Esophagus squamous epithelium (tissue), 4 donors: ENCODE results near the gene PLXND1.

Source experiments
- POLR2A ChIP-seq, 4 donors: fragments of 450-650 bp; IDR thresholded peaks; one replicate each; pipeline ENCODE4 v1.6.1; 2017; ENCODE audit warnings: antibody characterized with exemption in 4 of 4, mild to moderate bottlenecking in 4 of 4, moderate library complexity in 3 of 4
- TF ChIP-seq, protein P1 (sequence below), 6 experiments: fragments of 450-650 bp in 4 of 6; fragments of 200-600 bp in 2 of 6; sonication (generic) in 2 of 6; IDR thresholded peaks; one replicate each; pipeline ENCODE4 v1.5.1; 2016 to 2019; ENCODE audit warnings: antibody characterized with exemption in 6 of 6, mild to moderate bottlenecking in 4 of 6, moderate library complexity in 4 of 6

GRCh38 chr3:129590215-129590614 is 16.3 kb downstream of the PLXND1 start:
- TF ChIP-seq POLR2A (IDR thresholded peaks at IDR 0.05): no peak
- TF ChIP-seq, protein P1, sequence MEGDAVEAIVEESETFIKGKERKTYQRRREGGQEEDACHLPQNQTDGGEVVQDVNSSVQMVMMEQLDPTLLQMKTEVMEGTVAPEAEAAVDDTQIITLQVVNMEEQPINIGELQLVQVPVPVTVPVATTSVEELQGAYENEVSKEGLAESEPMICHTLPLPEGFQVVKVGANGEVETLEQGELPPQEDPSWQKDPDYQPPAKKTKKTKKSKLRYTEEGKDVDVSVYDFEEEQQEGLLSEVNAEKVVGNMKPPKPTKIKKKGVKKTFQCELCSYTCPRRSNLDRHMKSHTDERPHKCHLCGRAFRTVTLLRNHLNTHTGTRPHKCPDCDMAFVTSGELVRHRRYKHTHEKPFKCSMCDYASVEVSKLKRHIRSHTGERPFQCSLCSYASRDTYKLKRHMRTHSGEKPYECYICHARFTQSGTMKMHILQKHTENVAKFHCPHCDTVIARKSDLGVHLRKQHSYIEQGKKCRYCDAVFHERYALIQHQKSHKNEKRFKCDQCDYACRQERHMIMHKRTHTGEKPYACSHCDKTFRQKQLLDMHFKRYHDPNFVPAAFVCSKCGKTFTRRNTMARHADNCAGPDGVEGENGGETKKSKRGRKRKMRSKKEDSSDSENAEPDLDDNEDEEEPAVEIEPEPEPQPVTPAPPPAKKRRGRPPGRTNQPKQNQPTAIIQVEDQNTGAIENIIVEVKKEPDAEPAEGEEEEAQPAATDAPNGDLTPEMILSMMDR (IDR thresholded peaks at IDR 0.05): no peak
